ENCODE data around the gene MCOLN3. TPM values are rescaled to one million over a fixed set of nuclear protein-coding genes. Genes with fewer than 3 reads are reported as not detected.

MCOLN3 gene
- total RNA-seq, 4 donors from 2014 or later = 2.1 to 37.7 (median 12.0) TPM

- Histone ChIP-seq H3K4me1 (no peaks in the 10 kb centered on the region), H3K27ac (no peak overlapping the region), H3K9me3 (no peaks in the 10 kb centered on the region), H3K4me3 (no peak overlapping the region), H3K36me3 (no peaks in the 10 kb centered on the region), H3K27me3 (no peaks in the 10 kb centered on the region)
- TF ChIP-seq POLR2A (IDR thresholded peaks at IDR 0.05) = no peak
- TF ChIP-seq CTCF (IDR thresholded peaks at IDR 0.05) = no peak
- intact Hi-C loops (cut with DNase I; ENCODE audit: low total_unique reads) = no loop called here
- no peak for DNase-seq
Measured at GRCh38 chr1:85074365-85074964, 26.2 kb upstream of the MCOLN3 start.

- H3K27ac ChIP-seq = no peak overlapping the region
- H3K36me3 ChIP-seq = no peaks in the 10 kb centered on the region
- intact Hi-C loops (cut with DNase I; ENCODE audit: low total_unique reads) = no loop called here
- no peak for TF ChIP-seq CTCF (IDR thresholded peaks at IDR 0.05)
- TF ChIP-seq POLR2A (IDR thresholded peaks at IDR 0.05) = no peak
- no peak for DNase-seq
- no peaks in the 10 kb centered on the region for H3K27me3 ChIP-seq
- H3K4me3 ChIP-seq = no peak overlapping the region
- H3K4me1 ChIP-seq = no peaks in the 10 kb centered on the region
- no peaks in the 10 kb centered on the region for H3K9me3 ChIP-seq
Measured at GRCh38 chr1:85070972-85071492, 22.7 kb upstream of the MCOLN3 start.

GRCh38 chr1:85068846-85069245 is 20.5 kb upstream of the MCOLN3 start:
- Histone ChIP-seq H3K4me1 (no peaks in the 10 kb centered on the region), H3K4me3 (no peak overlapping the region), H3K27ac (no peak overlapping the region), H3K9me3 (no peaks in the 10 kb centered on the region), H3K27me3 (no peaks in the 10 kb centered on the region), H3K36me3 (no peaks in the 10 kb centered on the region)
- TF ChIP-seq CTCF (IDR thresholded peaks at IDR 0.05) (no peak), POLR2A (IDR thresholded peaks at IDR 0.05) (no peak)
- DNase-seq = no peak
- intact Hi-C loops (cut with DNase I; ENCODE audit: low total_unique reads) = no loop called here

- intact Hi-C loops (cut with DNase I; ENCODE audit: low total_unique reads) = no loop called here
- Histone ChIP-seq H3K36me3 (no peaks in the 10 kb centered on the region), H3K27me3 (no peaks in the 10 kb centered on the region), H3K4me1 (no peaks in the 10 kb centered on the region), H3K9me3 (no peaks in the 10 kb centered on the region), H3K4me3 (no peak overlapping the region), H3K27ac (no peak overlapping the region)
- no peak for DNase-seq
- TF ChIP-seq POLR2A (IDR thresholded peaks at IDR 0.05) (no peak), CTCF (IDR thresholded peaks at IDR 0.05) (no peak)
Measured at GRCh38 chr1:85065550-85065949, 17.2 kb upstream of the MCOLN3 start.

GRCh38 chr1:85062425-85063026 is 14.2 kb upstream of the MCOLN3 start:
- intact Hi-C loops (cut with DNase I; ENCODE audit: low total_unique reads) = no loop called here
- H3K27ac ChIP-seq = peak overlapping the region in 1 of 2 donors; percentile 1
- H3K27me3 ChIP-seq = no peaks in the 10 kb centered on the region
- H3K9me3 ChIP-seq = no peaks in the 10 kb centered on the region
- TF ChIP-seq POLR2A (IDR thresholded peaks at IDR 0.05) (no peak), CTCF (IDR thresholded peaks at IDR 0.05) (no peak)
- DNase-seq = no peak
- peak overlapping the region; percentile 49 to 50 for H3K4me3 ChIP-seq
- no peaks in the 10 kb centered on the region for H3K4me1 ChIP-seq
- H3K36me3 ChIP-seq = no peaks in the 10 kb centered on the region

Data from uterus (tissue), 4 donors.